A549 (cell line): ENCODE results near the gene GAL3ST2. TPM values are rescaled to one million over a fixed set of nuclear protein-coding genes. Genes with fewer than 3 reads are reported as not detected.

Experiments used
- ATAC-seq, 2 experiments: fragments of 200-7000 bp in 1 of 2; fragments of >200 bp in 1 of 2; cut with Nextera tagmentation in 1 of 2; cut with Tn5 transposase in 1 of 2; 3 replicates each; pipeline versions ENCODE4 v1.8.0 to v1.9.1; 2018 to 2020; ENCODE audit warnings: mild to moderate bottlenecking in 1 of 2, moderate library complexity in 1 of 2
- CTCF ChIA-PET: fragments of 300-600 bp; sonication (Branson Sonifier 250); formaldehyde crosslinking; extraction: SDS; loops from one replicate; lab custom pipeline; 2021; ENCODE audit warnings: antibody characterized with exemption, inconsistent platforms; lab: Yijun Ruan, JAX
- POLR2A ChIA-PET: fragments of 350-600 bp; formaldehyde crosslinking; extraction: SDS; loops from one replicate; lab custom pipeline; 2021; ENCODE audit warnings: antibody characterized with exemption, inconsistent platforms; lab: Yijun Ruan, JAX
- DNase-seq, 2 experiments: peaks; one replicate each; pipeline versions ENCODE4 v3.0.0 to v3.0.0-alpha.2; 2011 to 2016; ENCODE audit warnings: low read depth in 1 of 2, low spot score in 1 of 2
- FAIRE-seq: peaks from 2 replicates; lab custom pipeline; 2011; peaks lifted over from hg19 to GRCh38; lab: Jason Lieb, UNC
- H3K27ac ChIP-seq, 2 experiments: fragments of >200 bp; sonication (Bioruptor Twin); formaldehyde crosslinking; 3 replicates each; pipeline ENCODE4 v1.5.1; 2016 to 2017
- H3K4me1 ChIP-seq: fragments of >200 bp; sonication (Bioruptor Twin); formaldehyde crosslinking; 3 replicates; pipeline ENCODE4 v1.6.1; 2016
- H3K4me2 ChIP-seq: fragments of >200 bp; sonication (Bioruptor Twin); formaldehyde crosslinking; 3 replicates; pipeline ENCODE4 v1.6.1; 2016
- H3K4me3 ChIP-seq: fragments of >200 bp; sonication (Bioruptor Twin); formaldehyde crosslinking; 3 replicates; pipeline ENCODE4 v1.5.1; 2016
- H3K9me3 ChIP-seq: fragments of >200 bp; sonication (Bioruptor Twin); formaldehyde crosslinking; 3 replicates; pipeline ENCODE4 v1.6.1; 2016
- CBX8 ChIP-seq: fragments of 200-600 bp; sonication (generic); IDR thresholded peaks from 2 replicates; pipeline ENCODE4 v1.6.1; 2016
- CEBPB ChIP-seq, 2 experiments: fragments of >200 bp in 1 of 2; sonication (Bioruptor Twin) in 1 of 2; formaldehyde crosslinking in 1 of 2; IDR thresholded peaks; 2 replicates each; pipeline ENCODE4 v1.6.1; 2012 to 2016
- CHD2 ChIP-seq: fragments of 150-350 bp; IDR thresholded peaks from 2 replicates; pipeline ENCODE4 v1.6.1; 2014; ENCODE audit warnings: low read length; ENCODE audit not compliant: partially characterized antibody
- CHD4 ChIP-seq: fragments of 200-600 bp; sonication (generic); IDR thresholded peaks from 2 replicates; pipeline ENCODE4 v1.6.1; 2016; ENCODE audit warnings: antibody characterized with exemption, mild to moderate bottlenecking, borderline replicate concordance
- ESRRA ChIP-seq: fragments of 150-350 bp; IDR thresholded peaks from 2 replicates; pipeline ENCODE4 v1.6.1; 2014; ENCODE audit warnings: mild to moderate bottlenecking, low read length, borderline replicate concordance
- FOXS1 ChIP-seq: fragments of 250-450 bp; sonication (Bioruptor Pico); IDR thresholded peaks from 2 replicates; pipeline ENCODE4 v1.5.0; 2020; ENCODE audit warnings: mild to moderate bottlenecking, moderate library complexity
- HDAC2 ChIP-seq: fragments of 200-600 bp; sonication (generic); IDR thresholded peaks from 2 replicates; pipeline ENCODE4 v1.6.1; 2016
- HOXB13 ChIP-seq: fragments of 250-450 bp; sonication (Bioruptor Pico); IDR thresholded peaks from 2 replicates; pipeline ENCODE4 v1.5.0; 2020; ENCODE audit warnings: low read depth, mild to moderate bottlenecking, moderate library complexity
- JUNB ChIP-seq: fragments of >200 bp; sonication (Bioruptor Twin); formaldehyde crosslinking; IDR thresholded peaks from 2 replicates; pipeline ENCODE4 v1.6.1; 2016
- KDM1A ChIP-seq: fragments of 200-600 bp; sonication (generic); IDR thresholded peaks from 2 replicates; pipeline ENCODE4 v1.6.1; 2016; ENCODE audit warnings: low read depth, mild to moderate bottlenecking
- KDM5A ChIP-seq: fragments of 200-600 bp; sonication (generic); IDR thresholded peaks from 2 replicates; pipeline ENCODE4 v1.6.1; 2016; ENCODE audit warnings: antibody characterized with exemption, mild to moderate bottlenecking
- MAZ ChIP-seq: fragments of 150-350 bp; IDR thresholded peaks from 2 replicates; pipeline ENCODE4 v1.6.1; 2014; ENCODE audit warnings: antibody characterized with exemption, low read depth, low read length, borderline replicate concordance
- NPAS2 ChIP-seq: fragments of 250-450 bp; sonication (Bioruptor Pico); IDR thresholded peaks from 2 replicates; pipeline ENCODE4 v1.8.0; 2022; ENCODE audit warnings: mild to moderate bottlenecking, moderate library complexity, borderline replicate concordance
- NR3C1 ChIP-seq: fragments of >200 bp; sonication (Bioruptor Twin); formaldehyde crosslinking; IDR thresholded peaks from 3 replicates; pipeline ENCODE4 v1.6.1; 2017
- PBX3 ChIP-seq: IDR thresholded peaks from 2 replicates; pipeline ENCODE4 v1.6.1; 2012
- PHF8 ChIP-seq: fragments of 200-600 bp; sonication (generic); IDR thresholded peaks from 2 replicates; pipeline ENCODE4 v1.6.1; 2016; ENCODE audit warnings: low read depth, mild to moderate bottlenecking, antibody characterized with exemption, moderate library complexity, borderline replicate concordance
- POLR2AphosphoS2 ChIP-seq: conservative IDR thresholded peaks from 2 replicates; pipeline ENCODE4 v1.6.1; 2012; ENCODE audit warnings: low read length, improper control_type of control experiment, inconsistent platforms
- RARB ChIP-seq: fragments of 250-450 bp; sonication (Bioruptor Pico); IDR thresholded peaks from 2 replicates; pipeline ENCODE4 v1.8.0; 2021; ENCODE audit warnings: mild to moderate bottlenecking, moderate library complexity
- RCOR1 ChIP-seq: fragments of 150-350 bp; IDR thresholded peaks from 2 replicates; pipeline ENCODE4 v1.6.1; 2014; ENCODE audit warnings: antibody characterized with exemption, low read length, low read depth
- REST ChIP-seq: fragments of 200-600 bp; sonication (generic); IDR thresholded peaks from 2 replicates; pipeline ENCODE4 v1.6.1; 2016; ENCODE audit warnings: antibody characterized with exemption, mild to moderate bottlenecking, moderate library complexity
- RFX5 ChIP-seq: fragments of 450-650 bp; IDR thresholded peaks from 2 replicates; pipeline ENCODE4 v1.7.1; 2014; ENCODE audit warnings: antibody characterized with exemption, mild to moderate bottlenecking, moderate library complexity
- TFCP2L1 ChIP-seq: fragments of 250-450 bp; sonication (Bioruptor Pico); IDR thresholded peaks from 2 replicates; pipeline ENCODE4 v1.5.0; 2021; ENCODE audit warnings: mild to moderate bottlenecking
- USF2 ChIP-seq: fragments of 450-650 bp; IDR thresholded peaks from 2 replicates; pipeline ENCODE4 v1.6.1; 2014; ENCODE audit warnings: antibody characterized with exemption
- ZFP36 ChIP-seq: fragments of 450-650 bp; IDR thresholded peaks from 2 replicates; pipeline ENCODE4 v1.6.1; 2014; ENCODE audit warnings: borderline replicate concordance; ENCODE audit not compliant: partially characterized antibody
- WGBS: methylation state at CpG from one replicate; pipeline ENCODE4 v1.1.6; 2017; ENCODE audit errors: missing lambda C conversion rate; 5-methylcytosine and 5-hydroxymethylcytosine counted together
- polyA plus RNA-seq, 4 experiments: library from polyadenylated mRNA; depleted of rRNA in 3 of 4; stranded (reverse); fragments of >200 nt; fragmentation: RNase III in 1 of 4; extraction: RNeasy Plus Mini Kit Qiagen cat#74134 plus additional on column Dnase treatment in 1 of 4; gene quantifications; 2 replicates in 3 of 4; 3 replicates in 1 of 4; pipeline ENCODE4 v1.2.3, GENCODE V29; 2011 to 2017
- TF ChIP-seq, protein P1 (sequence below): fragments of >200 bp; sonication (Bioruptor Twin); formaldehyde crosslinking; IDR thresholded peaks from 2 replicates; pipeline ENCODE4 v1.6.1; 2016
- TF ChIP-seq, protein P2 (sequence below): fragments of 150-350 bp; IDR thresholded peaks from 2 replicates; pipeline ENCODE4 v1.6.1; 2014; ENCODE audit warnings: low read depth, mild to moderate bottlenecking, low read length

GAL3ST2 gene
- polyA plus RNA-seq, 2 of the 4 experiments (the other 2 are of a cell fraction), result 0.61 TPM; not detected in 1

- no peak overlapping the region for H3K4me2 ChIP-seq
- no peak for DNase-seq
- TF ChIP-seq RARB (CRISPR knock-in tag) (no peak), CEBPB (IDR thresholded peaks at IDR 0.05) (no peak), HOXB13 (CRISPR knock-in tag) (no peak), NR3C1 (no peak), KDM1A (no peak), CHD2 (no peak), KDM5A (no peak), ZFP36 (no peak), TFCP2L1 (CRISPR knock-in tag) (no peak), NPAS2 (CRISPR knock-in tag) (no peak), FOXS1 (CRISPR knock-in tag) (no peak), PHF8 (no peak), CHD4 (no peak), POLR2AphosphoS2 (no peak), PBX3 (no peak), RCOR1 (no peak)
- H3K4me1 ChIP-seq, result peaks cover 4% of the 10 kb centered on the region
- no peak overlapping the region for H3K27ac ChIP-seq
- peak in 1 of 2 experiments; percentile 10; a peak in 1 of 6 replicates for ATAC-seq
- ChIA-PET CTCF (no interaction called here), POLR2A (no interaction called here)
- no peaks in the 10 kb centered on the region for H3K9me3 ChIP-seq
- WGBS, result 69% methylated on average over 21 of the region's 29 CpGs
- H3K4me3 ChIP-seq, result no peak overlapping the region
- FAIRE-seq, result no peak
These were observed 33.0 kb downstream of the GAL3ST2 start for GRCh38 chr2:241809383-241810306.

GRCh38 chr2:241810307-241811200 lies 33.9 kb downstream of the GAL3ST2 start:
- POLR2A ChIA-PET, result no interaction called here
- no peak overlapping the region for H3K4me2 ChIP-seq
- no peak overlapping the region for H3K4me3 ChIP-seq
- peak; percentile 1 to 7; a peak in 2 of 6 replicates for ATAC-seq
- H3K4me1 ChIP-seq, result no peaks in the 10 kb centered on the region
- CTCF ChIA-PET, result interaction anchor here (1.0 kb wide), 1 partner anchor 15 kb away, joined by 3 read pairs; no protein-coding TSS in a partner anchor
- no peak for DNase-seq
- FAIRE-seq, result no peak
- no peak overlapping the region for H3K27ac ChIP-seq
- no peaks in the 10 kb centered on the region for H3K9me3 ChIP-seq
- WGBS, result 78% methylated on average over 14 of the region's 28 CpGs
- TF ChIP-seq, protein P1, sequence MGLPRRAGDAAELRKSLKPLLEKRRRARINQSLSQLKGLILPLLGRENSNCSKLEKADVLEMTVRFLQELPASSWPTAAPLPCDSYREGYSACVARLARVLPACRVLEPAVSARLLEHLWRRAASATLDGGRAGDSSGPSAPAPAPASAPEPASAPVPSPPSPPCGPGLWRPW, result no peak
- no peak for TF ChIP-seq ZFP36
- no peak for TF ChIP-seq CHD2
- no peak for TF ChIP-seq MAZ
- TF ChIP-seq USF2, result no peak
- TF ChIP-seq KDM1A, result no peak
- no peak for TF ChIP-seq CBX8
- TF ChIP-seq RARB (CRISPR knock-in tag), result no peak
- no peak for TF ChIP-seq JUNB
- TF ChIP-seq PHF8, result no peak
- TF ChIP-seq HDAC2, result no peak
- TF ChIP-seq, protein P2, sequence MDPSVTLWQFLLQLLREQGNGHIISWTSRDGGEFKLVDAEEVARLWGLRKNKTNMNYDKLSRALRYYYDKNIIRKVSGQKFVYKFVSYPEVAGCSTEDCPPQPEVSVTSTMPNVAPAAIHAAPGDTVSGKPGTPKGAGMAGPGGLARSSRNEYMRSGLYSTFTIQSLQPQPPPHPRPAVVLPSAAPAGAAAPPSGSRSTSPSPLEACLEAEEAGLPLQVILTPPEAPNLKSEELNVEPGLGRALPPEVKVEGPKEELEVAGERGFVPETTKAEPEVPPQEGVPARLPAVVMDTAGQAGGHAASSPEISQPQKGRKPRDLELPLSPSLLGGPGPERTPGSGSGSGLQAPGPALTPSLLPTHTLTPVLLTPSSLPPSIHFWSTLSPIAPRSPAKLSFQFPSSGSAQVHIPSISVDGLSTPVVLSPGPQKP, result no peak
- TF ChIP-seq REST, result no peak
- no peak for TF ChIP-seq ESRRA
- no peak for TF ChIP-seq CHD4
- no peak for TF ChIP-seq HOXB13 (CRISPR knock-in tag)
- no peak for TF ChIP-seq TFCP2L1 (CRISPR knock-in tag)
- TF ChIP-seq RFX5, result no peak
